ENCODE data around the gene KLRC4.
"Not testable (repeated sequence)": the region's sequence is repeated elsewhere in the genome, so short reads cannot be mapped to it uniquely, and the experiment has no call there.

DNA sequence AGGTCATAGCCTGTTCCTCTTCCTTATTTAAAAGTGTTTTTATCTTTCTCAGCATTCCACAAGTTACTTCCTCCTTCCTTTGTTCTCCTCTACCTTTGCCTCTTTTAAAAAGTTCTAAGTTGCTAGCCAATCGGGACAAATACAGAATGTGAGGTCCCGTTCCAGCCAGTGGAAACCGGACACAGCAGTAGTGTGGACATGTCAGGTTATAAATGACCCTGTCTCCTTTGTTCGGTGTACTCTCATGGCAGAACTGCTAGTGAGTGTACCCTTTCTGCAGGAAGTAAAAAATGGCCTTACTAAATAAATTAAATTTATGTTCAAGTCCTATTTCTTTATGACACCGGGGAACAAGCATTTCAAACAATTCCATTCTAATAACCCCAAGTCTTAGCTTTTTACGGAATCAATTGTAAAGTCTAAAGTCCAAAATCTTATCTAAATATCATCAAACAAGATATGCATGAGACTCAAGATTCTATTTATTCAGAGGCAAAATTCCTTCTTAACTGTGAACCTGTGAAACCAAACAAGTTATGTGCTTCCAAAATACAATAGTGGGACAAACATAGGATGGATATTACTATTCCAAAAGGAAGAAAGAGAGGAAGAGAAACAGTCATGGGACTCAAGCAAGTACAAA is 37.5 kb downstream of the KLRC4 start:
- TF ChIP-seq, protein P1, sequence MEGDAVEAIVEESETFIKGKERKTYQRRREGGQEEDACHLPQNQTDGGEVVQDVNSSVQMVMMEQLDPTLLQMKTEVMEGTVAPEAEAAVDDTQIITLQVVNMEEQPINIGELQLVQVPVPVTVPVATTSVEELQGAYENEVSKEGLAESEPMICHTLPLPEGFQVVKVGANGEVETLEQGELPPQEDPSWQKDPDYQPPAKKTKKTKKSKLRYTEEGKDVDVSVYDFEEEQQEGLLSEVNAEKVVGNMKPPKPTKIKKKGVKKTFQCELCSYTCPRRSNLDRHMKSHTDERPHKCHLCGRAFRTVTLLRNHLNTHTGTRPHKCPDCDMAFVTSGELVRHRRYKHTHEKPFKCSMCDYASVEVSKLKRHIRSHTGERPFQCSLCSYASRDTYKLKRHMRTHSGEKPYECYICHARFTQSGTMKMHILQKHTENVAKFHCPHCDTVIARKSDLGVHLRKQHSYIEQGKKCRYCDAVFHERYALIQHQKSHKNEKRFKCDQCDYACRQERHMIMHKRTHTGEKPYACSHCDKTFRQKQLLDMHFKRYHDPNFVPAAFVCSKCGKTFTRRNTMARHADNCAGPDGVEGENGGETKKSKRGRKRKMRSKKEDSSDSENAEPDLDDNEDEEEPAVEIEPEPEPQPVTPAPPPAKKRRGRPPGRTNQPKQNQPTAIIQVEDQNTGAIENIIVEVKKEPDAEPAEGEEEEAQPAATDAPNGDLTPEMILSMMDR (IDR thresholded peaks at IDR 0.05 in 4 of 5, conservative IDR thresholded peaks at IDR 0.05 in 1 of 5) = not testable (repeated sequence)
- TF ChIP-seq POLR2A (IDR thresholded peaks at IDR 0.05) = not testable (repeated sequence)
